Breast epithelium (tissue), 4 donors: ENCODE measurements around the gene NPHS2. TPM values are rescaled to one million over a fixed set of nuclear protein-coding genes. Genes with fewer than 3 reads are reported as not detected.

Experiments
- DNase-seq, 2 donors: peaks; one replicate each; pipeline ENCODE4 v3.0.0-alpha.2; 2019; ENCODE audit warnings: low spot score in 2 of 2
- H3K27ac ChIP-seq, 2 donors: fragments of 200-600 bp; sonication (generic) in 1 of 2; one replicate each; pipeline ENCODE4 v1.5.1; 2016 to 2019; ENCODE audit warnings: mild to moderate bottlenecking in 1 of 2
- H3K27me3 ChIP-seq, 2 donors: fragments of 200-600 bp; sonication (generic) in 1 of 2; one replicate each; pipeline versions ENCODE4 v1.5.1 to v1.6.0; 2017 to 2019; ENCODE audit warnings: control low read depth in 1 of 2, mild to moderate bottlenecking in 1 of 2
- H3K36me3 ChIP-seq: fragments of 200-600 bp; one replicate; pipeline ENCODE4 v1.5.1; 2019
- H3K4me1 ChIP-seq, 2 donors: fragments of 200-600 bp; sonication (generic); one replicate each; pipeline ENCODE4 v1.5.1; 2016 to 2019; ENCODE audit warnings: control low read depth in 1 of 2
- H3K4me3 ChIP-seq, 3 donors: fragments of 200-600 bp; sonication (generic); 1 replicate in 2 of 3; 2 replicates in 1 of 3; pipeline ENCODE4 v1.5.1; 2016 to 2019; ENCODE audit warnings: mild to moderate bottlenecking in 3 of 3, moderate library complexity in 2 of 3
- H3K9me3 ChIP-seq, 2 donors: fragments of 200-600 bp; sonication (generic) in 1 of 2; one replicate each; pipeline ENCODE4 v1.5.1; 2016 to 2019; ENCODE audit warnings: control low read depth in 1 of 2
- POLR2A ChIP-seq: fragments of 450-650 bp; IDR thresholded peaks from one replicate; pipeline ENCODE4 v1.6.1; 2016; ENCODE audit warnings: antibody characterized with exemption, mild to moderate bottlenecking, moderate library complexity
- POLR2AphosphoS5 ChIP-seq, 3 donors: sonication (generic); formaldehyde crosslinking; IDR thresholded peaks; one replicate each; pipeline ENCODE4 v1.6.1; 2017; ENCODE audit warnings: antibody characterized with exemption in 3 of 3
- intact Hi-C: fragments of 100-400 bp; cut with DNase I; formaldehyde crosslinking; loops from one replicate; pipeline ENCODE4 v1.15.1; 2023; ENCODE audit warnings: low total_unique reads
- total RNA-seq, 3 donors: library from RNA; depleted of rRNA; stranded (reverse); fragments of >200 nt; gene quantifications; one replicate each; pipeline ENCODE4 v1.1.0, GENCODE V29; 2016
- TF ChIP-seq, protein P1 (sequence below), 3 donors: fragments of 450-650 bp; IDR thresholded peaks; one replicate each; pipeline ENCODE4 v1.5.1; 2016 to 2017; ENCODE audit warnings: antibody characterized with exemption in 3 of 3, mild to moderate bottlenecking in 3 of 3, moderate library complexity in 3 of 3

NPHS2 gene
- total RNA-seq, 3 donors from 2014 or later = not detected

DNA sequence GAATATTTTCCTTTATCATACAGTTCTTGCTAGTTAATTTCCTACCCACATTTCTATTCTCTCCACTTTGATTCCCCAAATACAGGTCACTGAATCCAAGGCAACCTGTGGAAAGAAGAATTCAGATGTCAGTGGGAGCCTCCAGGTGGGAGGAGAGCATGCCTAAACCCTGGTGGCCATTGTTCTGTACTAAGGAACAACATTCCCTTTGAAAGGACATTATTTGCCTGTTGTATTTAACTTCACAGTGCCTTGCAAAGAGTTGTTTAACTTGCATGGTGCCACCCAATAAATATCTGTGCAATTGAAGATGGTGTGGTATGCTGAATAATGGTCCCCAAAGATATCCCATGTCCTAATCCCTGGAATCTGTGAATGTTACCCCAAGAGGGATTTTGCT is 21.3 kb downstream of the NPHS2 start:
- intact Hi-C loops = no loop called here
- H3K4me1 ChIP-seq = no peaks in the 10 kb centered on the region
- H3K27me3 ChIP-seq = no peaks in the 10 kb centered on the region
- DNase-seq = no peak
- no peak overlapping the region for H3K4me3 ChIP-seq
- H3K27ac ChIP-seq = no peak overlapping the region
- H3K9me3 ChIP-seq = no peaks in the 10 kb centered on the region
- TF ChIP-seq, protein P1, sequence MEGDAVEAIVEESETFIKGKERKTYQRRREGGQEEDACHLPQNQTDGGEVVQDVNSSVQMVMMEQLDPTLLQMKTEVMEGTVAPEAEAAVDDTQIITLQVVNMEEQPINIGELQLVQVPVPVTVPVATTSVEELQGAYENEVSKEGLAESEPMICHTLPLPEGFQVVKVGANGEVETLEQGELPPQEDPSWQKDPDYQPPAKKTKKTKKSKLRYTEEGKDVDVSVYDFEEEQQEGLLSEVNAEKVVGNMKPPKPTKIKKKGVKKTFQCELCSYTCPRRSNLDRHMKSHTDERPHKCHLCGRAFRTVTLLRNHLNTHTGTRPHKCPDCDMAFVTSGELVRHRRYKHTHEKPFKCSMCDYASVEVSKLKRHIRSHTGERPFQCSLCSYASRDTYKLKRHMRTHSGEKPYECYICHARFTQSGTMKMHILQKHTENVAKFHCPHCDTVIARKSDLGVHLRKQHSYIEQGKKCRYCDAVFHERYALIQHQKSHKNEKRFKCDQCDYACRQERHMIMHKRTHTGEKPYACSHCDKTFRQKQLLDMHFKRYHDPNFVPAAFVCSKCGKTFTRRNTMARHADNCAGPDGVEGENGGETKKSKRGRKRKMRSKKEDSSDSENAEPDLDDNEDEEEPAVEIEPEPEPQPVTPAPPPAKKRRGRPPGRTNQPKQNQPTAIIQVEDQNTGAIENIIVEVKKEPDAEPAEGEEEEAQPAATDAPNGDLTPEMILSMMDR (IDR thresholded peaks at IDR 0.05) = no peak
- TF ChIP-seq POLR2AphosphoS5 (IDR thresholded peaks at IDR 0.05) (no peak), POLR2A (no peak)
- H3K36me3 ChIP-seq = no peaks in the 10 kb centered on the region

DNA sequence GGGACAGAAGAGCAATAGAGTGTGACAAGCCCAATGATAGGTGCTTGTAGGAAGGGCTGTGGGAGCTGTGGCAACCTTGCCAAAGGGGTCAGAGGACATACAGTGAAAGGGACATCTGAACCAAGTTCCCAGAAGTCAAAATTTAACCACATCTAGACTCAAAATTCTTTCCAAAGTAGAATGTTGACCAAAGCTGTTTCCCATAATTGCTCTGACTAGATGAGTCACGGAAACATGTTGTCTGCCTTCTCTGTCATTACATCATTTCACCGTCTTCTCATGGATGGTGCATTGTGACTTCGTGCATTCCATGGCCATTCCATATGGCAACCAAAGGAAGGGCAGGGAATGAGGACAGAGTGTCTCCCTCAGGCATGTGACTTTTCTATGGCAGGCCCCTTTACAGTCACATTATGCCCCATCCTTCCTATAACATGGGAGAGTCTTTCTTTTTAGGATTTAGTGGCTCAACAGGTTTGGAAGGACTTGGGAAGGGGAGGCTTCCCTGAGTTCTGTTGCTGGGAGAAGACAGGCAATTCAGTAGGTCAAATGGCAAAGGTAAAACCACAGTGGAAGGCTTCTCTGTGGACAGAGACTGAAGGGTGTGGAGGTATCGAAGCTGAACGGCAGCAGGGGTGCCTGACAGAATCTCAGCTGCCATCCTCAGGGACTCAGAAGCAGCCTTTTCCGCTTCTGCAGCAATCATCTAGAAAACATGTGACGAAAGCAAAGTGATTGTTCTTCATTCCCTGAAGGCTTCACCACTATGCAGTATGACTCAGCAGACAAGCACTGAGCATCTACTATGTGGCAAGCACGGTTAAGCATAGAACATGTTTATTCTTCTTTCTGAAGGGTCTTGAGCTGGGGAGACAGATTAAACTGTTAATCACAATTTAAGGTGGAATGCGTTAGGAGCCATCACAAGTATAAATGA is 24.7 kb downstream of the NPHS2 start:
- no peaks in the 10 kb centered on the region for H3K36me3 ChIP-seq
- H3K27me3 ChIP-seq = no peaks in the 10 kb centered on the region
- TF ChIP-seq, protein P1 (IDR thresholded peaks at IDR 0.05) = no peak
- TF ChIP-seq POLR2A = no peak
- no peak for TF ChIP-seq POLR2AphosphoS5 (IDR thresholded peaks at IDR 0.05)
- H3K4me3 ChIP-seq = no peak overlapping the region
- no peak for DNase-seq
- H3K4me1 ChIP-seq = no peaks in the 10 kb centered on the region
- intact Hi-C loops = no loop called here
- no peaks in the 10 kb centered on the region for H3K9me3 ChIP-seq
- no peak overlapping the region for H3K27ac ChIP-seq

DNA sequence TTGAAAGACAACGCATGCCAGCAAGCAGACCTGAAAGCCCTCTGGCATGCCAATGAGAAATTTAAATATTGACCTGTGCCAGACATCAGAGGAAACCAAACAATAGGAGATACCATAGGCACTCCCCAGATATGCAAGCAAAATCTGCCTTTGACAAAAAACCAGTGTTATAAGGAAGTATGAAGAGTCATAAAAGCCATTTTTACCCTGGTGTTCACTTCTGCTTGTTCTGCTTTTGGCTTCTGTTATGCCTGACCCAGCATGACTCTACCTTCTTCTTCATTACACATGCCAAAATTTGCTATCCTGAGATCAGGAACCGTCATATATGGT is 26.4 kb downstream of the NPHS2 start:
- no peak overlapping the region for H3K4me3 ChIP-seq
- no peaks in the 10 kb centered on the region for H3K27me3 ChIP-seq
- no peak overlapping the region for H3K27ac ChIP-seq
- H3K9me3 ChIP-seq = no peaks in the 10 kb centered on the region
- H3K4me1 ChIP-seq = no peaks in the 10 kb centered on the region
- no peak for TF ChIP-seq POLR2A
- TF ChIP-seq POLR2AphosphoS5 (IDR thresholded peaks at IDR 0.05) = no peak
- TF ChIP-seq, protein P1 (IDR thresholded peaks at IDR 0.05) = no peak
- DNase-seq = no peak
- H3K36me3 ChIP-seq = no peaks in the 10 kb centered on the region
- intact Hi-C loops = no loop called here

DNA sequence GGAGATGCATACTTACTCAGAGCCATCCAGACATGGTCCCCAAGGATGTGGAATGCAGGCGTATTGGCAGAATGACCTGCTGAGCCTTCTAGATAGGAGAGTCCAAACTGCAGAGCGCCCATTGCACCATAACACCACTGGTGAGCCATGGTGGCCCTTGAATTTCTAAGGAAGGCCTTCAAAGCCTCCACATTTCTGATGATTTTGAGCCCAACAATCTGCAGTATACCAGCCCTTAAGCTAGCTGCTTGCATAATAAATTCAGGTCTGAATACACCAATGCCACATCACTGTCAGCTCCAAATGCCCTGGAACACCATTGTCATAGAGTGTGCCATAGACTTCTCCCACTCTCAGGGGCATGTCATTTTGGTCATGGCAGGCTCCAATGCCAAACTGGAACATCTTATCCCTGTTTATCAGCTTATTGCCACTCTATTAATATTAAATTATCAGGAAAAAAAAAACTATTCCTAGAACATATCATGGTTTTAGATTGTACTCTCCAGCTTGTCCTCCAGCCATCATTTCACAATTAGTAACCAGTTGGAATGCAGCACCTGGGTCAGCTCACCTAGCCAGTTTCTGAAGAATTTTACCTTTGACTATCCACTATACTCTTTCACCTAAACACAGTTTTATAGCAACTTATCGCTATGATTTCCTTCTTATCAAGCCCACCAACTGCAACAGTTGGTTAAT is 26.9 kb downstream of the NPHS2 start:
- DNase-seq = no peak
- Histone ChIP-seq H3K4me1 (no peaks in the 10 kb centered on the region), H3K9me3 (no peaks in the 10 kb centered on the region), H3K27ac (no peak overlapping the region), H3K36me3 (no peaks in the 10 kb centered on the region), H3K27me3 (no peaks in the 10 kb centered on the region), H3K4me3 (no peak overlapping the region)
- intact Hi-C loops = no loop called here
- TF ChIP-seq, protein P1 (IDR thresholded peaks at IDR 0.05) = no peak
- TF ChIP-seq POLR2A (no peak), POLR2AphosphoS5 (IDR thresholded peaks at IDR 0.05) (no peak)

DNA sequence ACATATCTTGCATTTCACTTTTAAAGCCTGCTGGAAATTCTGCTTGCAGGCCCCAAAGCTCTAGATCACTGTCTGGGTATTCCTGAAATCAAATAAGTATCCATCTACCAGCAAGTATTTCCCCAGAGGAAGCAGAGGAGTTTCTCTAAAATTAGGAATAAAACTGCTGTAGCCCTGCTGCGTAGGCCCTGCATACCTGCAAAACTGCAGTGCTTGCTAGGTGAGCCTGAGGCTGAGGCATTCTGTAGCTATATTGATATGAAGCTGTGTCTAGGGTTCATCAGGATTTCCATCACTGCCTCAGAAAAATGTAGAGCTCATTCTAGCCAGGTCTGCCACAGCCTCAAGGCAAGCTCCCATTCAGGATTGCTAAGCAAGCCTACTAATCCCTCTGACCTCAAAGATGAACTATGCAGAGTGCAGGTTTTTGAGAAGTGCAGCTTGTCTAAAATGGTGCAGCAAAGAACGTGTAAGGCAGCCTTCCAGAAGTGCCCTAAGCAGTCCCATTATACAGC is 28.7 kb downstream of the NPHS2 start:
- H3K4me1 ChIP-seq = no peaks in the 10 kb centered on the region
- H3K9me3 ChIP-seq = no peaks in the 10 kb centered on the region
- no peak overlapping the region for H3K4me3 ChIP-seq
- H3K27ac ChIP-seq = no peak overlapping the region
- no peaks in the 10 kb centered on the region for H3K27me3 ChIP-seq
- no peak for TF ChIP-seq POLR2A
- TF ChIP-seq POLR2AphosphoS5 (IDR thresholded peaks at IDR 0.05) = no peak
- TF ChIP-seq, protein P1 (IDR thresholded peaks at IDR 0.05) = no peak
- intact Hi-C loops = no loop called here
- no peak for DNase-seq
- H3K36me3 ChIP-seq = no peaks in the 10 kb centered on the region
